Tibial artery (tissue), 4 donors: ENCODE data around the gene BBS12.

Source experiments
- DNase-seq, 2 donors: peaks; one replicate each; pipeline ENCODE4 v3.0.0-alpha.2; 2019
- H3K27ac ChIP-seq, 2 donors: fragments of 200-600 bp; sonication (generic) in 1 of 2; 1 replicate in 1 of 2; 2 replicates in 1 of 2; pipeline ENCODE4 v1.5.1; 2018 to 2019; ENCODE audit warnings: mild to moderate bottlenecking in 1 of 2
- H3K27me3 ChIP-seq, 2 donors: fragments of 200-600 bp; sonication (generic) in 1 of 2; one replicate each; pipeline versions ENCODE4 v1.5.1 to v1.6.0; 2016 to 2019
- H3K36me3 ChIP-seq, 3 donors: fragments of 200-600 bp; sonication (generic) in 2 of 3; one replicate each; pipeline ENCODE4 v1.5.1; 2016 to 2019; ENCODE audit warnings: mild to moderate bottlenecking in 2 of 3
- H3K4me1 ChIP-seq, 4 donors: fragments of 200-600 bp; sonication (generic) in 2 of 4; 1 replicate in 3 of 4; 2 replicates in 1 of 4; pipeline ENCODE4 v1.5.1; 2016 to 2019
- H3K4me3 ChIP-seq, 2 donors: fragments of 200-600 bp; sonication (generic) in 1 of 2; 1 replicate in 1 of 2; 2 replicates in 1 of 2; pipeline ENCODE4 v1.5.1; 2018 to 2019; ENCODE audit warnings: mild to moderate bottlenecking in 2 of 2
- H3K9me3 ChIP-seq, 3 donors: fragments of 200-600 bp; sonication (generic) in 1 of 3; one replicate each; pipeline ENCODE4 v1.5.1; 2016 to 2019
- intact Hi-C: fragments of 100-400 bp; cut with DNase I; formaldehyde crosslinking; loops from one replicate; pipeline ENCODE4 v1.15.0; 2023; ENCODE audit warnings: low total_unique reads
- TF ChIP-seq, protein P1 (sequence below), 2 experiments: fragments of 200-600 bp in 1 of 2; fragments of 450-650 bp in 1 of 2; IDR thresholded peaks; one replicate each; pipeline ENCODE4 v1.5.1; 2017 to 2019; ENCODE audit warnings: antibody characterized with exemption in 2 of 2, mild to moderate bottlenecking in 1 of 2, moderate library complexity in 1 of 2

Gene BBS12

DNA sequence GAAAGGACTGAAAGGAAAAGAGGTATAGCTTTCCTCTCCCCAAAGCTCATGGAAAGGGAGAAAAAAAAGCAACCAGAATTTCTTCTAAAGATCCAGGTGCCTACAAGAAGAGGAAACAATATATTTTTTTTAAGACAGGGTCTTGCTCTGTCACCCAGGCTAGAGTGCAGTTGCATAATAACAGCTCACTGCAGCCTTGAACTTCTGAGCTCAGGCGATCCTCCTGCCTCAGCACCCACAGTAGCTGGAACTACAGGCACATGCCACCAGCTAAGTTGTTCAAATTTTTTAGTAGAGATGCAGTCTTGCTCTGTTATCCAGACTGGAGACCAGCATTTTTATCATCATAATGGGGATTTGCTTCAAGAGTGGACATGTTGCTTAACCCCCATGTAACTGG, 30.5 kb upstream of the BBS12 start:
- no peak overlapping the region for H3K27ac ChIP-seq
- no peaks in the 10 kb centered on the region for H3K4me1 ChIP-seq
- H3K36me3 ChIP-seq, result no peaks in the 10 kb centered on the region
- intact Hi-C loops, result no loop called here
- peaks cover 0 to 3% of the 10 kb centered on the region in 2 donors for H3K27me3 ChIP-seq
- TF ChIP-seq, protein P1, sequence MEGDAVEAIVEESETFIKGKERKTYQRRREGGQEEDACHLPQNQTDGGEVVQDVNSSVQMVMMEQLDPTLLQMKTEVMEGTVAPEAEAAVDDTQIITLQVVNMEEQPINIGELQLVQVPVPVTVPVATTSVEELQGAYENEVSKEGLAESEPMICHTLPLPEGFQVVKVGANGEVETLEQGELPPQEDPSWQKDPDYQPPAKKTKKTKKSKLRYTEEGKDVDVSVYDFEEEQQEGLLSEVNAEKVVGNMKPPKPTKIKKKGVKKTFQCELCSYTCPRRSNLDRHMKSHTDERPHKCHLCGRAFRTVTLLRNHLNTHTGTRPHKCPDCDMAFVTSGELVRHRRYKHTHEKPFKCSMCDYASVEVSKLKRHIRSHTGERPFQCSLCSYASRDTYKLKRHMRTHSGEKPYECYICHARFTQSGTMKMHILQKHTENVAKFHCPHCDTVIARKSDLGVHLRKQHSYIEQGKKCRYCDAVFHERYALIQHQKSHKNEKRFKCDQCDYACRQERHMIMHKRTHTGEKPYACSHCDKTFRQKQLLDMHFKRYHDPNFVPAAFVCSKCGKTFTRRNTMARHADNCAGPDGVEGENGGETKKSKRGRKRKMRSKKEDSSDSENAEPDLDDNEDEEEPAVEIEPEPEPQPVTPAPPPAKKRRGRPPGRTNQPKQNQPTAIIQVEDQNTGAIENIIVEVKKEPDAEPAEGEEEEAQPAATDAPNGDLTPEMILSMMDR (IDR thresholded peaks at IDR 0.05), result no peak
- no peak overlapping the region for H3K4me3 ChIP-seq
- no peak for DNase-seq
- H3K9me3 ChIP-seq, result no peaks in the 10 kb centered on the region

DNA sequence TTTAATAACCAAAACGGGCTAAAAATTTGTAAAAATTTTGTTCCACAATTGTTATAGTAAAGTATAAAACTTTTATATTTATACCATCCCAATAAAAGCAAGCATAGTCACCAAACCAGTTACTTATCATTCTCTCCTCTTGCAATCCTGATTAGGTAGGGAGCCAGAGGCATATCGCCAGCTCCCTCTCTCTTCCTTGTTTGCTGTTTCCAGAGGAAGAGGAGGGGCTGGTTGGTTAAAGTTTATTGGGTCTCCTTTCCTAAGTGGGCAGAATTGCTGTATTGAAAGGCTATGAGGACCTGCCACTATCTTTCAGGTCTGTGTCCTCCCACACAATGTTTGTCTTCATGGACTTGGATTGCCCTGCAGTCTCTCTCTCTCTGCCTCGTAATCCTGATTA, 29.6 kb upstream of the BBS12 start:
- no peaks in the 10 kb centered on the region for H3K4me1 ChIP-seq
- no peak overlapping the region for H3K27ac ChIP-seq
- H3K36me3 ChIP-seq, result no peaks in the 10 kb centered on the region
- DNase-seq, result no peak
- H3K27me3 ChIP-seq, result peaks cover 0 to 3% of the 10 kb centered on the region in 2 donors
- TF ChIP-seq, protein P1 (IDR thresholded peaks at IDR 0.05), result no peak
- H3K4me3 ChIP-seq, result no peak overlapping the region
- no peaks in the 10 kb centered on the region for H3K9me3 ChIP-seq
- intact Hi-C loops, result no loop called here

DNA sequence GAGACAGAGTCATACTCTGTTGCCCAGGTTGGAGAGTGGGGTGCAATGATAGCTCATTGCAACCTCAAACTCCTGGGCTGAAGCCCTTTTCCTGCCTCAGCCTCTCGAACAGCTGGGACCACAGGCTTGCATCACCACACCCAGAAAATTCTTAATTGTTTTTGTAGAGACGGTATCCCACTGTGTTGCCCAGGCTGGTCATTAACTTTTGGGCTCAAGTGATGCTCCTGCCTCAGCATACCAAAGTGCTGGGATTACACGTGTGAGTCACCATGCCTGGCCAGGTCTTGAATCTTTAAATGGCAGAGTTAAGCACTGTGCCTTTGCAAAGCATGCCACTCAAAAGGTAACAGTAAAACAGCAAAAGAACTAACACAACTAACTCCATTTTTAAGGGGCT, 28.6 kb upstream of the BBS12 start:
- H3K4me1 ChIP-seq, result no peaks in the 10 kb centered on the region
- no peaks in the 10 kb centered on the region for H3K36me3 ChIP-seq
- no peak overlapping the region for H3K27ac ChIP-seq
- no peak for DNase-seq
- no peak overlapping the region for H3K4me3 ChIP-seq
- peaks cover 0 to 3% of the 10 kb centered on the region in 2 donors for H3K27me3 ChIP-seq
- no peaks in the 10 kb centered on the region for H3K9me3 ChIP-seq
- intact Hi-C loops, result no loop called here
- TF ChIP-seq, protein P1 (IDR thresholded peaks at IDR 0.05), result no peak

DNA sequence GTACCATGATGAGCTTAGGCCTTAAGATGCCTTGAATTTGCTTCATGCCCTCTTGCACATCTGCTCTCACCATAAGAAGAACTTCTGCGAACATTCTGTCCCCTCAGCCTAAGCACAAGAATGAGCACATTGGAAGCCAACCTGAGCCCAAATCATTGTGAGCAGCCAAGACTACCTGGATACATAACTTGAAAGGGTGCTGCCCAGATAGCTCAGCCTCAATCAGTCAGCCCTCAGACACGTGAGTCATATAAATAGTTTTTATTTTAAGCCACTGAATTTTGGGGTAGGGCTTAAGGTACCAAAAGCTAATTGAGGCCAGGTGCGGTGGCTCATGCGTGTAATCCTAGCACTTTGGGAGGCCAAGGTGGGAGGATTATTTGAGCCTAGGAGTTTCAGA, 27.5 kb upstream of the BBS12 start:
- H3K4me3 ChIP-seq, result no peak overlapping the region
- H3K4me1 ChIP-seq, result peaks cover 0 to under 1% (median 0%) of the 10 kb centered on the region in 4 donors
- TF ChIP-seq, protein P1 (IDR thresholded peaks at IDR 0.05), result no peak
- intact Hi-C loops, result no loop called here
- no peaks in the 10 kb centered on the region for H3K36me3 ChIP-seq
- no peaks in the 10 kb centered on the region for H3K9me3 ChIP-seq
- no peaks in the 10 kb centered on the region for H3K27me3 ChIP-seq
- DNase-seq, result no peak
- H3K27ac ChIP-seq, result no peak overlapping the region

DNA sequence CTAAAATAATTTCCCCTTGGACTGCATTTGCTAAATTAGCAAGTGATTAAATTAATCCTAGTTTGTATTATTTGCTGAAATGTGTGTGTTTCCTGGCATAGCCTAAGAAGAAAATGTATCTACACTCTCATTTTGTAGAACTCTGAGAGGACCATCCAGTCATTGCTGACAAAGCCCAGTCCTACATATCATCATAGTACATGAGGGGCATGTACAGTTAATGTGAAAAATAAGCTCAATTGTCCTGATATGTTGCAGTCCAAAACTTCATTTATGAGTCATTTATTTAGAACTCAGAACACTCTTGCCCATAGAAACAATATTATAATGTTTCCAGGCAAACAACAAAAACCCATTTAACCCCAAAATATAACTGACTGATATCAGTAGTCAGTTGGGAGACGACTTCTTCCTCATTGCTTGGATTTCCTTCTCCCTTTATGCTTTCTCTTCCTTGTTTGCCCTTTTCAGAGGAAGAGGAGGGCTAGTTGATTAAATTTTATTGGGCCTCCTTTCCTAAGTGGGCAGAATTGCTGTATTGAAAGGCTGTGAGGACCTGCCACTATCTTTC, 26.9 kb upstream of the BBS12 start:
- no peak for DNase-seq
- H3K9me3 ChIP-seq, result no peaks in the 10 kb centered on the region
- peaks cover 0 to 4% (median 0%) of the 10 kb centered on the region in 4 donors for H3K4me1 ChIP-seq
- H3K4me3 ChIP-seq, result no peak overlapping the region
- no peak overlapping the region for H3K27ac ChIP-seq
- H3K36me3 ChIP-seq, result no peaks in the 10 kb centered on the region
- intact Hi-C loops, result no loop called here
- no peaks in the 10 kb centered on the region for H3K27me3 ChIP-seq
- TF ChIP-seq, protein P1 (IDR thresholded peaks at IDR 0.05), result no peak

DNA sequence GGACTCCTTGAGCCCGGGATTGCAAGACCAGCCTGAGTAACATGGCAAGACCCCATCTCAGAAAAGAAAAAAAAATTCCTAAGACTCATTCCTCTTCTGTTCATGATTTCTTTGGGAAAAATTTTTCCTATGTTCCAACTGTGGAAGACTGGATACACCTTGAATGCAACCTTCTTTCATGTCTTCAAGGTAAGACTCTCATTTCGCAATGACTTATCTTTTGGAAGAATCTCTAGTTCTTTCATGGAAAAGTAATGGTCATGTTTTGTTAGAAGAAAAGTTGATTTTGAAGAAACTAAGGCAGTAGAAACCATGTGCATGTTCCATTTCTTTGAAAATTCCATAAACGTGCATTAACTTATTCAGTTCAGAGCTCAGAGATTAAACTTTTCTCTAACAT, 26.0 kb upstream of the BBS12 start:
- peaks cover 0 to 9% (median 1%) of the 10 kb centered on the region in 4 donors for H3K4me1 ChIP-seq
- H3K27me3 ChIP-seq, result no peaks in the 10 kb centered on the region
- H3K36me3 ChIP-seq, result no peaks in the 10 kb centered on the region
- H3K4me3 ChIP-seq, result no peak overlapping the region
- no peak for DNase-seq
- intact Hi-C loops, result no loop called here
- no peak overlapping the region for H3K27ac ChIP-seq
- TF ChIP-seq, protein P1 (IDR thresholded peaks at IDR 0.05), result no peak
- H3K9me3 ChIP-seq, result no peaks in the 10 kb centered on the region
